Measurements from ENCODE around the gene ACAA1. TPM values are rescaled to one million over a fixed set of nuclear protein-coding genes. Genes with fewer than 3 reads are reported as not detected.

Gene ACAA1
- total and polyA plus RNA-seq, 2 of the 13 experiments (the other 11 are each of a cell fraction or from before 2014, with no cell fraction given), result 60.8 to 188 TPM

DNA sequence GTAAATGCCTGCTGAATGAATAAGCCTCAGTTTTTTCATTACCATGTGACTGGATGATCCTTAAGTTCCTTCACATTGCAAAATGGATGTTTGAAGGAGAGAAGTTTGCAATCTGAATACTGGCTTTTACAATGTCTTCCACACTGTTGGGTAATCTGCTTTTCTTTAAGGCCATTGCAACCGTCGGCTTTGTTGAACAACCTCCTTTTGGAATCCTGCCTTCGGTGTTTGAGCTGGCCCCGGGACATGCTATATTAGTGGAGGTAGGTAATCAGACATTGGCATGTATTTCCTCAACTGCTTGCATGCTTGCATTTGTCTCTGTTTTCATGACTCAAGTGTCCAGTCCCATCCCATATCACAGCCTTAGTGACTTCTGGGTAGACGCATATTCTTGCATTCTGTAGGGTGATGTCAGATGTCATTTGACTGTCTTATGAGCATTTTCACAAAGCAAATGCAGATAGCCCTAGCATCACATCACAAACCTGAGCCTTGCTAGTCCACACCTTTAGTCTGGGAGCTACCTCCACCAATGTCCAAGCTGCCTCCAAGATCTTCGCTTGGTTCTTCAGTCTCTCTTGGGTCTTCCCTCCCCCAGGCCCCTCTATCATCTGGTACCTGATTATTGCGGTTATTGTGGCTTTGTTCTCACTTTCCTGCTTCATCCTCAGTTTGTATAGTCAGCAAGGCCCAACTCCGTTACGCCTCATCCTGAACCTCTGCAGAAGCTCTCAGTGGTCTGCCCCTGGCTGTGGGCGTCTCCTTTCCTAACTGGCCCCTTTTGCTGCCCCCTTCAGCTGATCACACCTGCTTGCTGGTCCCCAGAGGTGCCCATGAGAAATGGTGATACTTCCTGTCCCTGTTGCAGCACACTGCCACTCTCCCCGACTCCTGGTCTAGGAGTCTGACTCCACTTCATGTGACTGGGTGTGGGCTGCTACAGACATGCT, 48.5 kb downstream of the ACAA1 start:
- in situ Hi-C loops (cut with HindIII; ENCODE audit: extremely low pct_ligation_motif_present, low pct_unique_long_range_greater_than_20kb), result no loop called here
- BruUV-seq (replicated peaks), result no TSS peak
- Histone ChIP-seq H3K27ac (ENCODE audit: extremely low read length, insufficient read depth, low read length) (no peak overlapping the region), H2AFZ (ENCODE audit: low read length) (no peak overlapping the region), H3K4me3 (replicated peaks in 1 of 3; ENCODE audit: insufficient read depth in 1 of 3, low read depth in 2 of 3, low read length in 3 of 3) (no peak overlapping the region), H3K4me2 (ENCODE audit: low read depth, low read length) (no peak overlapping the region), H3K9ac (ENCODE audit: insufficient read depth, low read depth, low read length) (no peak overlapping the region), H3K4me1 (ENCODE audit: insufficient read depth, low read length) (no peaks in the 10 kb centered on the region), H3K9me3 (ENCODE audit: low read length) (no peaks in the 10 kb centered on the region), H4K20me1 (ENCODE audit: insufficient read depth, low read length) (no peaks in the 10 kb centered on the region), H3K36me3 (replicated peaks in 1 of 2; ENCODE audit: control insufficient read depth in 1 of 2, insufficient read depth in 2 of 2, low read length in 2 of 2) (no peaks in the 10 kb centered on the region), H3K79me2 (ENCODE audit: insufficient read depth, low read length) (no peaks in the 10 kb centered on the region), H3K27me3 (ENCODE audit: control insufficient read depth in 1 of 2, insufficient read depth in 2 of 2, low read length in 2 of 2) (peaks cover 0 to 16% of the 10 kb centered on the region in 2 experiments; a peak in 3 of 5 replicates)
- POLR2A ChIA-PET, result no interaction called here
- ATAC-seq (no peak), DNase-seq (ENCODE audit: low spot score) (no peak), FAIRE-seq (no peak)
- CTCF ChIA-PET (ENCODE audit: low intra/inter-chr PET ratio, low total read pairs), result no interaction called here
- intact Hi-C loops (cut with micrococcal nuclease; ENCODE audit: unreplicated experiment), result no loop called here
- WGBS (ENCODE audit: low lambda C conversion rate), result 69% methylated on average over 10 of the region's 11 CpGs
- TF ChIP-seq ZNF138 (CRISPR knock-in tag; IDR thresholded peaks at IDR 0.05; ENCODE audit: low read depth) (no peak), KLF13 (CRISPR knock-in tag; IDR thresholded peaks at IDR 0.05) (no peak), U2AF1 (optimal IDR thresholded peaks at IDR 0.05; ENCODE audit: low read depth, low read length) (no peak), ZBTB38 (CRISPR knock-in tag; IDR thresholded peaks at IDR 0.05) (no peak), HDAC2 (CRISPR knock-in tag; IDR thresholded peaks at IDR 0.05) (no peak), ARNT2 (CRISPR knock-in tag; IDR thresholded peaks at IDR 0.05; ENCODE audit: low read depth) (no peak), MAF1 (CRISPR knock-in tag; IDR thresholded peaks at IDR 0.05; ENCODE audit: borderline replicate concordance) (no peak), SMARCE1 (IDR thresholded peaks at IDR 0.05; ENCODE audit: borderline replicate concordance) (no peak), ZFP41 (CRISPR knock-in tag; IDR thresholded peaks at IDR 0.05; ENCODE audit: borderline replicate concordance) (no peak)
- TF ChIP-seq, protein P1, sequence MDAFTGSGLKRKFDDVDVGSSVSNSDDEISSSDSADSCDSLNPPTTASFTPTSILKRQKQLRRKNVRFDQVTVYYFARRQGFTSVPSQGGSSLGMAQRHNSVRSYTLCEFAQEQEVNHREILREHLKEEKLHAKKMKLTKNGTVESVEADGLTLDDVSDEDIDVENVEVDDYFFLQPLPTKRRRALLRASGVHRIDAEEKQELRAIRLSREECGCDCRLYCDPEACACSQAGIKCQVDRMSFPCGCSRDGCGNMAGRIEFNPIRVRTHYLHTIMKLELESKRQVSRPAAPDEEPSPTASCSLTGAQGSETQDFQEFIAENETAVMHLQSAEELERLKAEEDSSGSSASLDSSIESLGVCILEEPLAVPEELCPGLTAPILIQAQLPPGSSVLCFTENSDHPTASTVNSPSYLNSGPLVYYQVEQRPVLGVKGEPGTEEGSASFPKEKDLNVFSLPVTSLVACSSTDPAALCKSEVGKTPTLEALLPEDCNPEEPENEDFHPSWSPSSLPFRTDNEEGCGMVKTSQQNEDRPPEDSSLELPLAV (CRISPR knock-in tag; conservative IDR thresholded peaks at IDR 0.05; ENCODE audit: low read depth), result no peak
- TF ChIP-seq, protein P2, sequence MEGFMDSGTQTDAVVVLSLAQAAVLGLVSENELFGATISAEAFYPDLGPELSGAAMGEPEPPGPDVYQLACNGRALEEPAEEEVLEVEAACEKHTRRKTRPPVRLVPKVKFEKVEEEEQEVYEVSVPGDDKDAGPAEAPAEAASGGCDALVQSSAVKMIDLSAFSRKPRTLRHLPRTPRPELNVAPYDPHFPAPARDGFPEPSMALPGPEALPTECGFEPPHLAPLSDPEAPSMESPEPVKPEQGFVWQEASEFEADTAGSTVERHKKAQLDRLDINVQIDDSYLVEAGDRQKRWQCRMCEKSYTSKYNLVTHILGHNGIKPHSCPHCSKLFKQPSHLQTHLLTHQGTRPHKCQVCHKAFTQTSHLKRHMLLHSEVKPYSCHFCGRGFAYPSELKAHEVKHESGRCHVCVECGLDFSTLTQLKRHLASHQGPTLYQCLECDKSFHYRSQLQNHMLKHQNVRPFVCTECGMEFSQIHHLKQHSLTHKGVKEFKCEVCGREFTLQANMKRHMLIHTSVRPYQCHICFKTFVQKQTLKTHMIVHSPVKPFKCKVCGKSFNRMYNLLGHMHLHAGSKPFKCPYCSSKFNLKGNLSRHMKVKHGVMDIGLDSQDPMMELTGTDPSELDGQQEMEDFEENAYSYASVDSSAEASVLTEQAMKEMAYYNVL (CRISPR knock-in tag; IDR thresholded peaks at IDR 0.05; ENCODE audit: borderline replicate concordance), result no peak
- TF ChIP-seq, protein P3, sequence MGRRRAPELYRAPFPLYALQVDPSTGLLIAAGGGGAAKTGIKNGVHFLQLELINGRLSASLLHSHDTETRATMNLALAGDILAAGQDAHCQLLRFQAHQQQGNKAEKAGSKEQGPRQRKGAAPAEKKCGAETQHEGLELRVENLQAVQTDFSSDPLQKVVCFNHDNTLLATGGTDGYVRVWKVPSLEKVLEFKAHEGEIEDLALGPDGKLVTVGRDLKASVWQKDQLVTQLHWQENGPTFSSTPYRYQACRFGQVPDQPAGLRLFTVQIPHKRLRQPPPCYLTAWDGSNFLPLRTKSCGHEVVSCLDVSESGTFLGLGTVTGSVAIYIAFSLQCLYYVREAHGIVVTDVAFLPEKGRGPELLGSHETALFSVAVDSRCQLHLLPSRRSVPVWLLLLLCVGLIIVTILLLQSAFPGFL (CRISPR knock-in tag; IDR thresholded peaks at IDR 0.05), result no peak
- TF ChIP-seq, protein P4, sequence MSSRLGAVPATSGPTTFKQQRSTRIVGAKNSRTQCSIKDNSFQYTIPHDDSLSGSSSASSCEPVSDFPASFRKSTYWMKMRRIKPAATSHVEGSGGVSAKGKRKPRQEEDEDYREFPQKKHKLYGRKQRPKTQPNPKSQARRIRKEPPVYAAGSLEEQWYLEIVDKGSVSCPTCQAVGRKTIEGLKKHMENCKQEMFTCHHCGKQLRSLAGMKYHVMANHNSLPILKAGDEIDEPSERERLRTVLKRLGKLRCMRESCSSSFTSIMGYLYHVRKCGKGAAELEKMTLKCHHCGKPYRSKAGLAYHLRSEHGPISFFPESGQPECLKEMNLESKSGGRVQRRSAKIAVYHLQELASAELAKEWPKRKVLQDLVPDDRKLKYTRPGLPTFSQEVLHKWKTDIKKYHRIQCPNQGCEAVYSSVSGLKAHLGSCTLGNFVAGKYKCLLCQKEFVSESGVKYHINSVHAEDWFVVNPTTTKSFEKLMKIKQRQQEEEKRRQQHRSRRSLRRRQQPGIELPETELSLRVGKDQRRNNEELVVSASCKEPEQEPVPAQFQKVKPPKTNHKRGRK (CRISPR knock-in tag; IDR thresholded peaks at IDR 0.05), result no peak
- TF ChIP-seq, protein P5, sequence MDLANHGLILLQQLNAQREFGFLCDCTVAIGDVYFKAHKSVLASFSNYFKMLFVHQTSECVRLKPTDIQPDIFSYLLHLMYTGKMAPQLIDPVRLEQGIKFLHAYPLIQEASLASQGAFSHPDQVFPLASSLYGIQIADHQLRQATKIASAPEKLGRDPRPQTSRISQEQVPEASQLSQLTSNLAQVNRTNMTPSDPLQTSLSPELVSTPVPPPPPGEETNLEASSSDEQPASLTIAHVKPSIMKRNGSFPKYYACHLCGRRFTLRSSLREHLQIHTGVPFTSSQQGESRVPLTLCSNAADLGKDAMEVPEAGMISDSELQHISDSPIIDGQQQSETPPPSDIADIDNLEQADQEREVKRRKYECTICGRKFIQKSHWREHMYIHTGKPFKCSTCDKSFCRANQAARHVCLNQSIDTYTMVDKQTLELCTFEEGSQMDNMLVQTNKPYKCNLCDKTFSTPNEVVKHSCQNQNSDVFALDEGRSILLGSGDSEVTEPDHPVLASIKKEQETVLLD (CRISPR knock-in tag; IDR thresholded peaks at IDR 0.05; ENCODE audit: low read depth), result no peak
